Activated CD4-positive, alpha-beta T cell treated with anti-CD3 and anti-CD28 coated beads, Interleukin-2, amount 10 ng/mL, durations not matched to agents 24 days and 14 days (primary cell): ENCODE measurements around the gene SIGLEC11. TPM values are rescaled to one million over a fixed set of nuclear protein-coding genes. Genes with fewer than 3 reads are reported as not detected.
"Not testable (repeated sequence)": the region's sequence is repeated elsewhere in the genome, so short reads cannot be mapped to it uniquely, and the experiment has no call there.

Experiments
- DNase-seq: peaks from one replicate; pipeline ENCODE4 v3.0.0; 2022
- H3K27ac Mint-ChIP-seq: one replicate; pipeline ENCODE4 v1.8.0; 2022; ENCODE audit warnings: mild to moderate bottlenecking, mixed read lengths
- H3K27me3 Mint-ChIP-seq: one replicate; pipeline ENCODE4 v1.8.0; 2022; ENCODE audit warnings: mixed read lengths
- H3K36me3 Mint-ChIP-seq: one replicate; pipeline ENCODE4 v1.8.0; 2022; ENCODE audit warnings: low read depth, mild to moderate bottlenecking, mixed read lengths
- H3K4me1 Mint-ChIP-seq: one replicate; pipeline ENCODE4 v1.8.0; 2021; ENCODE audit warnings: mixed read lengths
- H3K4me3 Mint-ChIP-seq: one replicate; pipeline ENCODE4 v1.8.0; 2022; ENCODE audit warnings: mild to moderate bottlenecking, moderate library complexity, mixed read lengths
- H3K9me3 Mint-ChIP-seq: one replicate; pipeline ENCODE4 v1.8.0; 2021; ENCODE audit warnings: mixed read lengths
- intact Hi-C: fragments of 100-400 bp; cut with micrococcal nuclease; formaldehyde crosslinking; loops from one replicate; pipeline ENCODE4 v1.15.1; 2023
- total RNA-seq: library from RNA; stranded (reverse); gene quantifications from 2 replicates; pipeline ENCODE4 v1.2.3, GENCODE V29; 2022

SIGLEC11 gene
- total RNA-seq, 1 donor from 2014 or later, result not detected

GRCh38 chr19:49952906-49953305 lies 8.1 kb downstream of the SIGLEC11 start:
- Mint-ChIP-seq H3K27me3 (peaks cover 6% of the 10 kb centered on the region), H3K4me3 (no peak overlapping the region), H3K27ac (no peak overlapping the region), H3K4me1 (peaks cover 4% of the 10 kb centered on the region), H3K36me3 (no peaks in the 10 kb centered on the region), H3K9me3 (no peaks in the 10 kb centered on the region)
- no peak for DNase-seq
- intact Hi-C loops, result no loop called here

GRCh38 chr19:49952479-49952836 lies 8.5 kb downstream of the SIGLEC11 start:
- Mint-ChIP-seq H3K4me1 (peaks cover 4% of the 10 kb centered on the region), H3K4me3 (no peak overlapping the region), H3K36me3 (no peaks in the 10 kb centered on the region), H3K27ac (no peak overlapping the region), H3K27me3 (peaks cover 6% of the 10 kb centered on the region), H3K9me3 (no peaks in the 10 kb centered on the region)
- no peak for DNase-seq
- intact Hi-C loops, result no loop called here

- intact Hi-C loops, result no loop called here
- no peaks in the 10 kb centered on the region for H3K9me3 Mint-ChIP-seq
- no peak overlapping the region for H3K27ac Mint-ChIP-seq
- H3K27me3 Mint-ChIP-seq, result peaks cover 6% of the 10 kb centered on the region
- H3K4me3 Mint-ChIP-seq, result no peak overlapping the region
- DNase-seq, result no peak
- H3K4me1 Mint-ChIP-seq, result peaks cover 4% of the 10 kb centered on the region
- no peaks in the 10 kb centered on the region for H3K36me3 Mint-ChIP-seq
These were observed 9.0 kb downstream of the SIGLEC11 start for GRCh38 chr19:49951806-49952478.

- no peaks in the 10 kb centered on the region for H3K36me3 Mint-ChIP-seq
- no peak overlapping the region for H3K4me3 Mint-ChIP-seq
- no peak for DNase-seq
- peaks cover 6% of the 10 kb centered on the region for H3K27me3 Mint-ChIP-seq
- H3K27ac Mint-ChIP-seq, result no peak overlapping the region
- peaks cover 4% of the 10 kb centered on the region for H3K4me1 Mint-ChIP-seq
- intact Hi-C loops, result no loop called here
- H3K9me3 Mint-ChIP-seq, result no peaks in the 10 kb centered on the region
These were observed 9.9 kb downstream of the SIGLEC11 start for GRCh38 chr19:49950956-49951526.

GRCh38 chr19:49950590-49950948 lies 10.4 kb downstream of the SIGLEC11 start:
- H3K27me3 Mint-ChIP-seq, result peaks cover 6% of the 10 kb centered on the region
- intact Hi-C loops, result no loop called here
- H3K9me3 Mint-ChIP-seq, result no peaks in the 10 kb centered on the region
- peaks cover 4% of the 10 kb centered on the region for H3K4me1 Mint-ChIP-seq
- no peak overlapping the region for H3K4me3 Mint-ChIP-seq
- H3K36me3 Mint-ChIP-seq, result no peaks in the 10 kb centered on the region
- H3K27ac Mint-ChIP-seq, result no peak overlapping the region
- DNase-seq, result no peak

- H3K27me3 Mint-ChIP-seq, result peaks cover 6% of the 10 kb centered on the region
- H3K4me1 Mint-ChIP-seq, result peaks cover 4% of the 10 kb centered on the region
- no peak overlapping the region for H3K4me3 Mint-ChIP-seq
- intact Hi-C loops, result no loop called here
- no peak for DNase-seq
- H3K27ac Mint-ChIP-seq, result no peak overlapping the region
- H3K9me3 Mint-ChIP-seq, result no peaks in the 10 kb centered on the region
- no peaks in the 10 kb centered on the region for H3K36me3 Mint-ChIP-seq
These were observed 11.0 kb downstream of the SIGLEC11 start for GRCh38 chr19:49949742-49950589.

GRCh38 chr19:49946415-49946814 lies 14.6 kb downstream of the SIGLEC11 start:
- intact Hi-C loops, result no loop called here
- no peak for DNase-seq

GRCh38 chr19:49944567-49944966 lies 16.4 kb downstream of the SIGLEC11 start:
- H3K4me1 Mint-ChIP-seq, H3K4me3 Mint-ChIP-seq, DNase-seq, H3K27ac Mint-ChIP-seq, H3K36me3 Mint-ChIP-seq, intact Hi-C loops, H3K9me3 Mint-ChIP-seq: not testable (repeated sequence)
- peaks cover 11% of the 10 kb centered on the region for H3K27me3 Mint-ChIP-seq

More at GRCh38 chr19:49946415-49946814, 14.6 kb downstream of the SIGLEC11 start:
- Mint-ChIP-seq H3K36me3 (no peaks in the 10 kb centered on the region), H3K27me3 (peaks cover 9% of the 10 kb centered on the region), H3K27ac (no peak overlapping the region), H3K4me1 (peaks cover 7% of the 10 kb centered on the region), H3K9me3 (no peaks in the 10 kb centered on the region), H3K4me3 (no peak overlapping the region)

GRCh38 chr19:49940482-49940791 lies 20.5 kb downstream of the SIGLEC11 start:
- H3K4me3 Mint-ChIP-seq, result no peak overlapping the region
- H3K27ac Mint-ChIP-seq, result no peak overlapping the region
- H3K4me1 Mint-ChIP-seq, result peaks cover 9% of the 10 kb centered on the region
- H3K27me3 Mint-ChIP-seq, result peaks cover 18% of the 10 kb centered on the region
- H3K9me3 Mint-ChIP-seq, result no peaks in the 10 kb centered on the region
- no peaks in the 10 kb centered on the region for H3K36me3 Mint-ChIP-seq
- DNase-seq, result no peak
- intact Hi-C loops, result no loop called here

- Mint-ChIP-seq H3K27ac (no peak overlapping the region), H3K36me3 (no peaks in the 10 kb centered on the region), H3K9me3 (no peaks in the 10 kb centered on the region), H3K27me3 (peaks cover 18% of the 10 kb centered on the region), H3K4me3 (no peak overlapping the region), H3K4me1 (peaks cover 9% of the 10 kb centered on the region)
- intact Hi-C loops, result loop anchor here (5.0 kb wide), 1 partner anchor 87 kb away; the partner anchor contains the start of genes VRK3 and ZNF473
- no peak for DNase-seq
These were observed 21.1 kb downstream of the SIGLEC11 start for GRCh38 chr19:49939721-49940481.

- Mint-ChIP-seq H3K27ac (no peak overlapping the region), H3K9me3 (no peaks in the 10 kb centered on the region), H3K4me1 (peaks cover 8% of the 10 kb centered on the region), H3K36me3 (peaks cover 2% of the 10 kb centered on the region), H3K27me3 (peaks cover 17% of the 10 kb centered on the region), H3K4me3 (no peak overlapping the region)
- no peak for DNase-seq
- intact Hi-C loops, result loop anchor here (5.0 kb wide), 1 partner anchor 89 kb away; the partner anchor contains the start of genes VRK3 and ZNF473
These were observed 22.3 kb downstream of the SIGLEC11 start for GRCh38 chr19:49938662-49939061.

- intact Hi-C loops, result loop anchor here (1.0 to 5.0 kb wide), 2 partner anchors 45 to 89 kb away; partner anchors contain the start of genes VRK3 and ZNF473
- no peak overlapping the region for H3K4me3 Mint-ChIP-seq
- H3K9me3 Mint-ChIP-seq, result no peaks in the 10 kb centered on the region
- peaks cover 10% of the 10 kb centered on the region for H3K4me1 Mint-ChIP-seq
- H3K36me3 Mint-ChIP-seq, result peaks cover 8% of the 10 kb centered on the region
- DNase-seq, result peak; percentile 94
- H3K27ac Mint-ChIP-seq, result no peak overlapping the region
- peaks cover 12% of the 10 kb centered on the region for H3K27me3 Mint-ChIP-seq
These were observed 23.1 kb downstream of the SIGLEC11 start for GRCh38 chr19:49937750-49938381.

- no peak overlapping the region for H3K27ac Mint-ChIP-seq
- intact Hi-C loops, result loop anchor here (5.0 kb wide), 1 partner anchor 91 kb away; the partner anchor contains the start of genes VRK3 and ZNF473
- H3K4me1 Mint-ChIP-seq, result peaks cover 19% of the 10 kb centered on the region
- peaks cover 4% of the 10 kb centered on the region for H3K9me3 Mint-ChIP-seq
- peaks cover 18% of the 10 kb centered on the region for H3K36me3 Mint-ChIP-seq
- peaks cover 12% of the 10 kb centered on the region for H3K27me3 Mint-ChIP-seq
- no peak for DNase-seq
- H3K4me3 Mint-ChIP-seq, result no peak overlapping the region
These were observed 24.4 kb downstream of the SIGLEC11 start for GRCh38 chr19:49936549-49936948.
